Activated CD4-positive, alpha-beta T cell treated with anti-CD3 and anti-CD28 coated beads, Interleukin-2, amount 50 U/mL, for 1 hour (primary cell): ENCODE results near the gene LAMA2.
A peak's percentile ranks its signal among the peaks of the same experiment; 100 is the strongest.

Experiments
- DNase-seq: peaks from one replicate; pipeline ENCODE4 v3.0.0-alpha.2; 2020

Gene LAMA2

GRCh38 chr6:129478379-129478778 is 595.4 kb downstream of the LAMA2 start:
- DNase-seq, result no peak

- no peak for DNase-seq
Observed at GRCh38 chr6:129481706-129482105, 598.8 kb downstream of the LAMA2 start.

GRCh38 chr6:129485746-129486145 is 602.8 kb downstream of the LAMA2 start:
- no peak for DNase-seq

DNA sequence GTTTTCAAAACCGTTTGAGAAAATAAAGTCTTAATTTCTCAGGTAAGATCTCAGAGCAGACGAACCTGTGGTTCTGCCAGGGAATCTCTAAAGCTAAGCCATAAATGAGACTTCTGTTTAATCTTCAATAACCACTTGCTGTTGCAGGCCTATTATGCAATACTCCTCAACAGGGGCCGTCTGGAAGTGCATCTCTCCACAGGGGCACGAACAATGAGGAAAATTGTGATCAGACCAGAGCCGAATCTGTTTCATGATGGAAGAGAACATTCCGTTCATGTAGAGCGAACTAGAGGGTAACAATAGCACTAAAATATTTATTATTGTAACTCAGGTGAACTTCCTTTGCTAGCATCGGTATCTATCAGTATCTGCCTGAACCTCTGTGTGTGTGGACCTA is 603.4 kb downstream of the LAMA2 start:
- no peak for DNase-seq

DNA sequence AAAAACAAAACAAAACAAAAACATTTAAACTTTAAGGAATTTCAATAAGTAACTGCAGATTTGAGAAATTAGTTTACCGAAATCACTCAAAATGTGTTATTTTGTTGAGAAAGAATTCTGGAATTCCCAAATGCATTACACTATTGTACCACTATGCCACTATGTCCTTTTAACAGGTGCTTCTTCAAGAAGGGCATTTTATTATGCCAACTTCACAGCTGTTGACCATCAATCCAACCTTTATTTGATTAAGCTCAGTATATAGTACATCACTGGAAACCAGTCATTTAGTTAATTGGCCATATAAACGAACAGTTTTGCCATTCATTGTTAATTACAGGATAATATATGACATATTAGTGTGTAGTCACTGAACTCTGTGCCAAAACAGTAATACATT is 605.4 kb downstream of the LAMA2 start:
- DNase-seq, result no peak

DNA sequence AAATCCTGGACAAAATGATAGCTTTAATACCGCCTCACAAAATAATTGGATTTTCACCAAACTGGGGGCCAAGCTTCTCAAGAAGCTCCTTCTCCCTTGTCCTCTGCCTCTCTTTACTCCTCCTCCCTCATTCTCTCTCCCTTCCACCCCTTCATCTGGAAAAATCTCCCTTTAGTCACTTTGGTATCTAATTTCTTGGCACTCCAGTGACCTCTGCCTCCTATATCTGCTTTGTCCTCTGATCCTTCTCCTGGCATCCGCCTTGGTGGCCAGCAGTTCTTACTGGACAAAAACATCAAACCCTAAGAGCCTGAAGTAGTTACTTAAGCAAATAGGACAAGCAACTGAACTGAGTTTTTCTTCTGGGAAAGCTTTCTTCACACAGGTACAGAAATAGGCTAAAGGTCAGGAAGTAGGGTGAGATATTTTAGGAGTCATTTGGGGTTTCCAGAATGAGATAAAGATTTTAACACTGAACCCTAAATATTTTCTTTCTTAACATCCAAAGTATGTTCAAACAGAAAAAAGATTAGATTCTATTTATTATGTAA is 606.4 kb downstream of the LAMA2 start:
- DNase-seq, result no peak

- peak; percentile 42 for DNase-seq
Observed at GRCh38 chr6:129490521-129491255, 607.8 kb downstream of the LAMA2 start.

DNA sequence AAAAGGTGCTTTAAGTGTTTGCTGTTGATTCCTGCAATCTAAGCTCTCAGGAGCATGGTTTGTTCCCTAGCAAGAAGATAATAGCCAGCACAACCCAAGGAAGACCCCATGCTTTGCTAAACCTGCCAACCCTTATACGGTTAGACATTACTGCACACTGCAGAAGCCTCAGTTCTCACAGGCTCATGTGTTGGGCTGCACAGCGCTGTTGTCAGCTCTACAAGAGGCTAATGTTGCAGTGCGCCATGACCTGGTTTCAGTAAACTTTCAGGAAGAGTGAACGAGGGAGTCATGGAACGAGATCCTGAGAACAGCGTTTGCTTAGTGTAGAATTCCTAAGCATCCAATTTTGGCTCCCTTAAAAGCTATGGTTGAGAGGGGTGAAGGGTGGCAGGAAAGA is 608.5 kb downstream of the LAMA2 start:
- no peak for DNase-seq

GRCh38 chr6:129492260-129492659 is 609.3 kb downstream of the LAMA2 start:
- no peak for DNase-seq

GRCh38 chr6:129493354-129493902 is 610.5 kb downstream of the LAMA2 start:
- DNase-seq, result no peak

- DNase-seq, result no peak
Observed at GRCh38 chr6:129494099-129494498, 611.2 kb downstream of the LAMA2 start.

DNA sequence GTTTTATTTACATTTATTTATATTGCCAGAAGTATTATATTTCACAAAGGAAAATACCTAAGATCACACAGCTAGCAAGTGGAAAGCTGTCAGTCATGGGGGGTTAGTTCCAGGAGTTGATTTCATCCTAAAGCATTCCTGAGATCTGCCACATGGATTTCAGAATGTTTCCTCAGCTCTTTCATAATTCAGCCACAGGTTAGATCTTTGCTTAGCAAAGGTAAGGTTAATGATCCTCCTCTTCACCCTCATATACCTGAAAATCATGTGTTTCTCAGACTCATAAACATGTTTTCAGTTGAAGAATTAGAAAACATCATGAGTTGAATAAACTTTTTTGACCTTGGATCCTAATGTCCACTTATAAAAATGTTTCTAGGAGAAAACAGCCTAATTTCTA is 611.6 kb downstream of the LAMA2 start:
- no peak for DNase-seq

- DNase-seq, result no peak
Observed at GRCh38 chr6:129495652-129496051, 612.7 kb downstream of the LAMA2 start.

DNA sequence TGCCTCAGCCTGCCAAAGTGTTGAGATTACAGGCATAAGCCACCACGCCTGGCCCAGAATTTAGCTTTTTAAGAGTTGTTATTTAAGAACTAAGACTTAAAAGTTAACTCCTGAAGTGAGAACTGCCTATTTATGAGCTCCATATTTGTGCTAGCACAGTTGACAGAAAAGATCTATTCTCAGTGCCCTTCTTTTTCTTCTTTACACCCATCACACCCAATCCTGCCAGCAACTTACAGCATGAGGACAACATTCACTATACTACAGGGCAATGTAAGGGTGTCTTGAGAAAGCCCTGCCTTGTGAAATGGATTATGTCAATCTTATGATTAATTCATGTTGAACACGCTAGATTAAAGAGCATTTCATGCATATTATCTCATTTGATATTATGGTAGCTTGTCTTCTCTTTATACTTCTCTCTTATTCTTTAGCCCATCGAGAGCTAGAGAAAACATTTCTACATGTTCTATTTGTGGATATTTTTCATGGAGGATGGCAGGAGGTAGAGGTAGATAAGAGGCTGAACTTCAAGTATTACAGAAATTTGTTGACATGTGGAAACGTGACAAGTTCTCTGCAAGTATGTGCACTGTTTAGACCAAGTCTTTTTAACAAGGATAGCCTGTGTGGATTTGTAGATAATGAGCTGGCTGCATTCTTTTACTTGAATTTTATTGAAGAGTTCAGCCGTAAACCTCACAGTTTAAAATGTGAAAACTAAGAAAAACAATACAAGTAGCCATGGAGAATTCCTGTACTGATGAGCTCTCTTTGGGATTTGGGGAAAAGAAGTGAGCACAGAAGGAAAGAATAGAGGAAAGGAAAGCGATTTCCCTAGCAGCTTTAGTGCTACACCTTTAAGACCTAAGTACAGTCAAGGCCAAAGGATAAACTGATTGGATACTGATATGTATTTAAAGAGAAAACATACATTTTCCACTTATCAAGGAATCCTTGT is 614.8 kb downstream of the LAMA2 start:
- no peak for DNase-seq

DNA sequence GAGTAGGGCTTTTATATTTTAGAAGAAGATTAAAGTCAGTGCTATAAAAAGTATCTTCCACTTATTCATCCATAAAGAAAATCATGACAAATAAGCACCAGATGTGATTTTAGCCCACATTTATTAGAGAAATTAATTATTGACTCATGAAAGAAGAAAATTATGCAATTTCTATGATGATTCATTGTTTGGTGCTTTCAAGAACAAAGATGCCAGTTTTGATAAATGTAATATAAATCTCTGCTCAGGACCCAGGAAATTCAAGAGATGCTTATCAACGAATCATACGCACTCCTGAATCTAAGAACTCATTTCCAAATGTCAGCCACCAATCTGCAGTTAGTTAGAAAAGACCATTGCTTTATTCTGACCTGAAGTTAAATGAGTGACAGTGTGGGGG is 615.6 kb downstream of the LAMA2 start:
- DNase-seq, result no peak

DNA sequence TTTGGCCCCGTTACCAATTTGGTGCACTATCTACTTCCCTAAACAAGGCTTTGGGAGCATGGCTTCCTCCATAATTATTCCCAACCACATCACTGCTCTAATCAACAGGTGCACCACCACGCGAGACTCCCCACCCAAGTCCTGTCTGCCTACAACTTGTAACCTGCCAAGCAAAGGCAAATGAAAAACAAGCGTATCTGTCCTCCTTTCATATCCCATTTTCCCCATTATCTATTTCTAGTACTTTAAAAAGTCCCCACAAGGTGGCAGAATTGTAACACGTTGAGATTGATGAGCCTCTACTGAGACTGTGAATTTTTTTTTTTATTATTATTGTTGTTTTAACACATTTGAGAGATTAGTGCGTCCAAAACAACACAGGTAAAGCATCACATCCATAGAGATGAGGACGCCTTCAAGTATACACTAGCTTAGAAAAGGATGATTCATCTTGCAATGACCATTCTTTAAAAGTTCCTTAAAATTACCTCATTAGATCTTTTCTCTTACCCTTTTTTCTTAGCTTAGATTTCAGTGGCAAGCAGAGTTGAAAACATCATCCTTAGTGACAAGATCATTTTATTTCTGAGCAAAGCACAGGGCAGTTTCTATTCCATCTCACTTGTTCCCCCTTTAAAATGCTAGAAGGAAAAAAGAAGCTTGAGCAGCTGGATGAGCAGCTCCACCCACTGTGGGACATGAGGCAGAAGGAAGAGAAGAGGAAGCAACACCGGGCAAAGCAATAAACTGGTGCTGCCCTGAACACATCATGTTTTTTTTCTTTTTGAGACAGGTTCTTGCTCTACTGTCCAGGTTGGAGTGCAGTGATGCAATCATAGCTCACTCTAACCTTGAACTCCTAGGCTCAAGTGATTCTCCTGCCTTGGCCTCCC is 616.3 kb downstream of the LAMA2 start:
- no peak for DNase-seq

GRCh38 chr6:129499843-129500219 is 616.9 kb downstream of the LAMA2 start:
- DNase-seq, result no peak

DNA sequence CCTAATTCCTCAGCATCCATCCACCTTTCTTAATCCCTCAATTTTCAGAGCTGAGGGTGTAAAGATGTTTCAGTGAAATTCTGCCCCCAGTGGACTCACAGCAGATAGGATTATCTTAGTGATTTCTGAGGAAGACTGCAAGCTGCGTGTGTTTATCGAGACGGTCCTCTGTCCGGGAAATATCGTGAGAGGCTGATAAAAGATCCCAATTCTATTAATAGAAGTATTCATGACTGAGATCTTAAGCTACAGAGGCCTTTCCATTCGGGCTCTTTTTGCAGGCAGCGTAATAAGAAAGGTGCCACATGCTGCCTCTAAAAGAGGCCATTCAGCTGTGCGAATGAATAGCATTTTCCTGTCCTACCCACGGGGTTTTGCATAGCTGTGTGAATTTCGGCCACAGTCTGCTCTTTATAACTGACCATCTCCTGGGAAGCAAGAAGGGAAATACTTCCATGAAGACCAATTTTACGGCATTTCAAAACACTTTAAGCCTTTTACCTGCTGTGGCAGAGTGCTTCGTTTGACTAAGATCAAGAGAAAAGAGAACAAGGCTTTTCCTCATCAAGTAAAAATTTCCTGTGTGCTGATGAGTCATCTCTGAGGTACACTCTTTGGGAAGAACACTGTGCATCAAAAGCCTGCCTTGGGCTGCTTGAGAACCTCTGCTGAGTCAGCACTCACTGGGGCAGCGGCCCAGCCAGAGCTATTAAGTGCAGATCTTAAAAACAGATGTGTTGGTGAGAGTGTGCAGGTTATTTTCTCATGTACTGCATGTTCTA is 618.2 kb downstream of the LAMA2 start:
- no peak for DNase-seq

DNA sequence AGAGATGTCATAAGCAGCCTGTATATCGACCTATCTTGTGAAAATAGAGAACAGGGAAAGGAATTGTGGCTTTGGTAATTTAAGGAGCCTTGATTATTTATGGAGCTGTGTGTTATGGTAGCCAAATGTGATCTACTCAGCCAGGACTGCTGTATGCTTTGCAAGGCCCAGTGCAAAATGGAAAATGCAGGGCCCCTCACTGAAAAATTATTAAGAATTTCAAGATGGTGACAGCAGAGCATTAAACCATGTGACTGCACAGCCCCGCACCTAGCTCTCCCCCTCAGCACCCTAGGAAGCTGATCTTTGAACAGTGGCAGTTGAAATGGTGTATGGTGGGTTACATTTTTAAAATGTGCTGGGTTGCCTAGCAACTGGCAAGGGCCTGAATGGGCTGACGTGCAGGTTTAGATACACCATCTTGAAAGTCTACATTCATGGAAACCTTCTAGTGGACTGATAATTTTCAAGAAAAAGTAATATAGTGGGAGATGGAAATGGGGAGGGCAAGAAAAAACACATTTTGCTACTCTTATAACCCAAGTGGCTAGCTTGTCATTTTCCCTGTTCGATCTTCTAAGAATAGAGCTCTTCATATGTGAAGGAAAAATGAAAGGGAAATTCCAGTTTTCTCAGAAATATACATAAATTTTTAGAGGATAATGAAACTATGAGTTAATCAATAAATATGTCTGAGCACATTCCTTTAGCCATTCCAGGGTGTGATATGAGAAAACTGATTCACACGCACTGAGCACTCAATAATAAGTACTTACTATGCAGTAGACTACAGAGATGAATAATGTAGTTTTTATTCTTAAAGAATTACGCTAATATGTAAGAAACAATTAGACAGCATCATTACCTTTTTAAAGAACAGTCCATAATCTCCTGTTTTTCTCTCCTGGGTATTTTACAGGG is 619.1 kb downstream of the LAMA2 start:
- DNase-seq, result no peak

DNA sequence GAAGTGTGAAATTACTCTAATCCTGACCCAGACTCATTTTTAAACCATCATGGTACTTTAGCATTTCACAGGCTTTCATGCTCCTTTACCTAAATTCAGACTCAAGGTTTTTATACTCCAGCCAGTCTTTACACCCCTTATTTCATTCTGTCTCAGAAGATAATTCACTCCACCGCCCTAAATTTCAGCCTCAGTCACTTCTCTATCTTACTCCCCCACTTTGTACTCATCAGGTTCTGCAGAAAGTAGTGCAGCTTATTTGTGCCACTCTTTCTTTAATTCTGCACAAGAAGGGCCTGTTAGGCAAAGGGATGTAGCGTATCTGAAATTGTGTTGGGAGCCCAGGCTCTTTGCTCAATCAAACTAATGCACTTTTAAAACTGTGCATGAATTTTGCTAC is 621.5 kb downstream of the LAMA2 start:
- DNase-seq, result no peak
